Lung (tissue), 16 donors: ENCODE results near the gene CD226. TPM values are rescaled to one million over a fixed set of nuclear protein-coding genes. Genes with fewer than 3 reads are reported as not detected.

ENCODE experiments used
- ATAC-seq: fragments of 200-7000 bp; cut with Tn5 transposase; one replicate; pipeline ENCODE4 v1.9.1; 2020; ENCODE audit warnings: moderate number of reproducible peaks; ENCODE audit not compliant: insufficient read depth, low FRiP score
- DNase-seq, 3 donors: peaks; one replicate each; pipeline ENCODE4 v3.0.0-alpha.2; 2013 to 2017
- H3K27ac ChIP-seq, 2 donors: one replicate each; pipeline ENCODE4 v1.5.1; 2013; ENCODE audit warnings: mild to moderate bottlenecking in 2 of 2, moderate library complexity in 2 of 2, control low read depth in 1 of 2, inconsistent platforms in 1 of 2, low read depth in 1 of 2, low read length in 1 of 2
- H3K27me3 ChIP-seq, 3 donors: one replicate each; pipeline ENCODE4 v1.5.1; 2013; ENCODE audit warnings: low read length in 2 of 3; ENCODE audit not compliant: control insufficient read depth in 3 of 3, insufficient read depth in 3 of 3
- H3K36me3 ChIP-seq, 4 donors: one replicate each; pipeline ENCODE4 v1.5.1; 2013; ENCODE audit warnings: low read length in 4 of 4, mild to moderate bottlenecking in 1 of 4, moderate library complexity in 1 of 4; ENCODE audit not compliant: control insufficient read depth in 4 of 4, insufficient read depth in 4 of 4
- H3K4me1 ChIP-seq, 5 donors: one replicate each; pipeline ENCODE4 v1.5.1; 2013; ENCODE audit warnings: low read length in 5 of 5, mild to moderate bottlenecking in 2 of 5, moderate library complexity in 1 of 5; ENCODE audit not compliant: control insufficient read depth in 5 of 5, insufficient read depth in 5 of 5
- H3K4me3 ChIP-seq: one replicate; pipeline ENCODE4 v1.5.1; 2013; ENCODE audit warnings: mild to moderate bottlenecking, control low read depth, moderate library complexity
- H3K9ac ChIP-seq, 2 donors: one replicate each; pipeline ENCODE4 v1.5.1; 2013; ENCODE audit warnings: low read length in 2 of 2, control low read depth in 1 of 2; ENCODE audit not compliant: insufficient read depth in 1 of 2
- H3K9me3 ChIP-seq, 4 donors: one replicate each; pipeline ENCODE4 v1.5.1; 2013; ENCODE audit warnings: low read length in 3 of 4, mild to moderate bottlenecking in 1 of 4, moderate library complexity in 1 of 4; ENCODE audit not compliant: control insufficient read depth in 4 of 4, insufficient read depth in 3 of 4
- WGBS, 2 donors: extraction: QIAGEN DNeasy Blood & Tissue Kit; methylation state at CpG; one replicate each; pipeline ENCODE4 v1.1.7; 2013; 5-methylcytosine and 5-hydroxymethylcytosine counted together
- long read RNA-seq, 5 donors: transcript quantifications; one replicate each; lab custom pipeline, GENCODE V29; 2026
- polyA plus RNA-seq, 2 donors: library from polyadenylated mRNA; stranded (reverse); fragments of 200-250 nt; gene quantifications; one replicate each; pipeline ENCODE4 v1.2.1, GENCODE V29; 2013
- total RNA-seq, 2 donors: library from RNA; depleted of rRNA in 1 of 2; stranded (reverse); fragments of >200 nt in 1 of 2; gene quantifications; one replicate each; pipeline ENCODE4 v1.2.1, GENCODE V29; 2014 to 2021
- TF ChIP-seq, protein P1 (sequence below): IDR thresholded peaks from 2 replicates; pipeline ENCODE4 v1.5.1; 2012; ENCODE audit warnings: mild to moderate bottlenecking; ENCODE audit errors: control extremely low read depth, extremely low read depth
- donor health status: control.
- donor health status: control.
- donor health status: Bipolar disorder and iron deficiency.
- donor health status: healthy.
- donor health status: DM: yes; HTN: yes; CAD: no.

CD226 gene
- total RNA-seq (1 to 10 TPM; 2.5 to 6.3 TPM), polyA plus RNA-seq (1 to 10 TPM in 1 of 2 donors, under 1 TPM in 1; 0.49 to 3.0 TPM)
- long read RNA-seq, donor 1, result 0 reads
- long read RNA-seq, donor 2, result 0 reads
- long read RNA-seq, donor 3, result 0 reads
- long read RNA-seq, donor 4, result 0 reads
- long read RNA-seq, donor 5, result 0 reads

DNA sequence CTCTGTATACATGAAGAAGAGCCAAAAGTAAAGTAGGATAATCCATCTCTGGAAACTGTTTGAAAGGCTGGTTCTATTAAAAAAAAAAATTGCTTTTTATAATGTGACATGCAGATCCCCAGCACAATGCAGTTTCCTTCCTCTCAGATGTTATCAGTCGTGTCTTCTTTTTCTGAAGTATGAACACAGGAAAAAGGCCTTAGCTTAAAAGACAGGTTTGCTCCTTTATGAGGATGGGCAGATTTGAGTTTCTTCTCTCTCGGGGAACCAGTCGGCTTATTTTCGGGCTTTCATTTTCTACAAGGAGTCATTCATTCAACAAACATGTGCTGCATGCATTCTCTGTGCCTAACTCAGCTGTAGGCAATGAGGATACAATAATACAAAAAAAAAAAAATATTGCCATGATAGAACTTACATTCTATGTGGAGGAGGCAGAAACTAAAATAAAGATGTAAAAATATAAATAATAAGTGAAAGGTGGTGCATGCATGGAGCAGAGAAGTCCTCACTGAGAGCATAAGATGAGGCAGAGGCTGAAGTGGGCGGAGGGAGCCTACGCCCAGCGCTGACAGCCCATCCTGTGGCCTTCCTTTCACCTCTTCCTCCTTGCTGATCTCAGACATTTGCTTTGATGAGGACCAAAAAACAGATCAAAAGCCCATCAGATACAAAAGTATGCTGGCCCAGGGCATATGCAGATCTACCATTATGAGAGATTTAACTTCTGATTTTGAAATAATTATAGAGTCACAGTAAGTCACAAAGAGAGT, at the start of gene CD226:
CD226 (minus strand) TSS at position 513 of the 773 bp plus-strand sequence; CDS start at position 46, 467 bp downstream.
- H3K27ac ChIP-seq, result no peak within 1 kb of the TSS
- no peak within 1 kb of the TSS for H3K4me3 ChIP-seq
- 39 to 50% methylated on average over 7 of the region's 7 CpGs for WGBS, 2 donors

DNA sequence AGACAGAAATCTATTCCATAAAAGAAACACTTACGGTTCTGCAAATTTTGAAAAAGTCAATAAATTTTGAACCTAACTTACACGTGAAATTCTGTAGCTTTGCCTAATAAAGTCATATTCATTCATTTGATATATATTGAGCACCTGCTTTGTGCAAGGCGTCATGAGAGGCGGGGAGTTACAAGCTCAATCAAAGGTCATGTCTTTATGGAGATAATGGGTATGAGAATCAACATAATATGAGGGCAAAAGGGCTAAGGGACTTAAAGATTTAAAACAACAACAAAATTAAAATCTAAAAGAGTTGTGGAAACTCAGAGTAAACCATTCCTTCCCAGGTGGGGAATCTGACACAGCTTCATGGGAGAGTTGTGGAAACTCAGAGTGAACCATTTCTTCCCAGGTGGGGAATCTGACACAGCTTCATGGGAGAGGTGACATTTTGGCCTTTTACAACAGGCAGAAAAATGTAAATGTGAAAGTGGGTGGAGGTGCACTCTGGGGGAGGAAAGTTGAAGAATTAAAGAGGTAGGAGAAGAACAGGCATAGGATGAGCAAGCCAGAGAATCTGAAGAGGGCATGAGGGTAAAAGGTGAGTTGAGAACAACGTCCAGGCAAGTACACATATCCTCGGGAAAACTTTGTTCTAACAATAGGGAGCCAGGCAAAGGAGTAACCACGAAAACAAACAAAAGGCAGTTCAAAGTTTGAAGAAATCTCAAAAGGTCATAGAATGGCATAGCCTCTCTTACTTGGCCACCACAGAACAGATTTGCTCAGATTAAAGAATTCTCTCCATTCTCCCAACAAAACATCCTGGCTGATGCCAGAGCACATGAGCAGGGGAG, 49.5 kb upstream of the CD226 start:
- Histone ChIP-seq H3K36me3 (peaks cover 0 to 8% (median 1%) of the 10 kb centered on the region in 4 donors), H3K27me3 (no peaks in the 10 kb centered on the region), H3K9ac (no peak overlapping the region), H3K9me3 (peaks cover 0 to 3% (median 0%) of the 10 kb centered on the region in 4 donors), H3K4me1 (peaks cover 0 to 11% (median 4%) of the 10 kb centered on the region in 5 donors), H3K4me3 (no peak overlapping the region), H3K27ac (no peak overlapping the region)
- DNase-seq (no peak), ATAC-seq (no peak)
- WGBS, 2 donors, result 75 to 88% methylated on average over 7 of the region's 7 CpGs
- TF ChIP-seq, protein P1, sequence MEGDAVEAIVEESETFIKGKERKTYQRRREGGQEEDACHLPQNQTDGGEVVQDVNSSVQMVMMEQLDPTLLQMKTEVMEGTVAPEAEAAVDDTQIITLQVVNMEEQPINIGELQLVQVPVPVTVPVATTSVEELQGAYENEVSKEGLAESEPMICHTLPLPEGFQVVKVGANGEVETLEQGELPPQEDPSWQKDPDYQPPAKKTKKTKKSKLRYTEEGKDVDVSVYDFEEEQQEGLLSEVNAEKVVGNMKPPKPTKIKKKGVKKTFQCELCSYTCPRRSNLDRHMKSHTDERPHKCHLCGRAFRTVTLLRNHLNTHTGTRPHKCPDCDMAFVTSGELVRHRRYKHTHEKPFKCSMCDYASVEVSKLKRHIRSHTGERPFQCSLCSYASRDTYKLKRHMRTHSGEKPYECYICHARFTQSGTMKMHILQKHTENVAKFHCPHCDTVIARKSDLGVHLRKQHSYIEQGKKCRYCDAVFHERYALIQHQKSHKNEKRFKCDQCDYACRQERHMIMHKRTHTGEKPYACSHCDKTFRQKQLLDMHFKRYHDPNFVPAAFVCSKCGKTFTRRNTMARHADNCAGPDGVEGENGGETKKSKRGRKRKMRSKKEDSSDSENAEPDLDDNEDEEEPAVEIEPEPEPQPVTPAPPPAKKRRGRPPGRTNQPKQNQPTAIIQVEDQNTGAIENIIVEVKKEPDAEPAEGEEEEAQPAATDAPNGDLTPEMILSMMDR, result no peak

More for the DNA sequence above, at the start of gene CD226:
- no peak within 1 kb of the TSS for H3K9ac ChIP-seq
- ATAC-seq (no peak), DNase-seq (no peak)
- TF ChIP-seq, protein P1, result no peak
- peaks cover 0 to 4% (median 0%) of the 10 kb centered on the region in 4 donors for H3K9me3 ChIP-seq
- H3K36me3 ChIP-seq, result peaks cover 0 to 3% (median 0%) of the 10 kb centered on the region in 4 donors
- H3K4me1 ChIP-seq, result peaks cover 0 to 9% (median 5%) of the 10 kb centered on the region in 5 donors
- peaks cover 0 to 2% (median 0%) of the 10 kb centered on the region in 3 donors for H3K27me3 ChIP-seq

DNA sequence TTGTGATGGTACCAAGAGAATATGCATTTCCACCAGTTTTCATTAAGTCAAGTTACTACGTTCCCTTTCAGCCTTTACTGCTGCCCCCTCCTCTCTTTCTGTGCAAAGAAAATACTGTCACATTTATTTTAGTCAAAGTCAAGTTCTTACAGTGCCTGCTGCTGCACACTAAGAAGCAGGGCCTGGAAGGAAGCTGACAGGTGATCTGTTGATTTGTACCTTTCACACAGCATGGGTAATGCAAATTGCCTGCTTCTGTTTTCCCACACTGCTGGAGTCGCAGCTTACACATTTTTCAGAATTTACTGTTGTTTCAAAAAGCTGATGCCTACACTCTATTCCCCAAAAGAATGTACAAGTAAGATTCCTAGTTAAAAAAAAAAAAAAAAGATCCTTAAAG, 48.7 kb upstream of the CD226 start:
- H3K27ac ChIP-seq, result no peak overlapping the region
- TF ChIP-seq, protein P1, result no peak
- H3K27me3 ChIP-seq, result no peaks in the 10 kb centered on the region
- H3K36me3 ChIP-seq, result peaks cover 0 to 4% (median 1%) of the 10 kb centered on the region in 4 donors
- ATAC-seq, result no peak
- peaks cover 0 to 3% (median 0%) of the 10 kb centered on the region in 4 donors for H3K9me3 ChIP-seq
- 88 to 93% methylated on average over 2 of the region's 2 CpGs for WGBS, 2 donors
- no peak overlapping the region for H3K4me3 ChIP-seq
- H3K4me1 ChIP-seq, result peaks cover 0 to 11% (median 4%) of the 10 kb centered on the region in 5 donors
- DNase-seq, result no peak
- H3K9ac ChIP-seq, result no peak overlapping the region
